Tibial nerve (tissue), 3 donors: ENCODE measurements around the gene DOCK2.

Experiments
- CTCF ChIP-seq, 5 experiments: fragments of 200-600 bp in 3 of 5; fragments of 450-650 bp in 2 of 5; sonication (generic) in 3 of 5; IDR thresholded peaks; one replicate each; pipeline ENCODE4 v1.5.1; 2016 to 2019; ENCODE audit warnings: antibody characterized with exemption in 5 of 5, mild to moderate bottlenecking in 3 of 5, moderate library complexity in 2 of 5
- POLR2A ChIP-seq, 2 donors: fragments of 450-650 bp; IDR thresholded peaks; one replicate each; pipeline ENCODE4 v1.6.1; 2017; ENCODE audit warnings: antibody characterized with exemption in 2 of 2, mild to moderate bottlenecking in 2 of 2, moderate library complexity in 2 of 2

DNA sequence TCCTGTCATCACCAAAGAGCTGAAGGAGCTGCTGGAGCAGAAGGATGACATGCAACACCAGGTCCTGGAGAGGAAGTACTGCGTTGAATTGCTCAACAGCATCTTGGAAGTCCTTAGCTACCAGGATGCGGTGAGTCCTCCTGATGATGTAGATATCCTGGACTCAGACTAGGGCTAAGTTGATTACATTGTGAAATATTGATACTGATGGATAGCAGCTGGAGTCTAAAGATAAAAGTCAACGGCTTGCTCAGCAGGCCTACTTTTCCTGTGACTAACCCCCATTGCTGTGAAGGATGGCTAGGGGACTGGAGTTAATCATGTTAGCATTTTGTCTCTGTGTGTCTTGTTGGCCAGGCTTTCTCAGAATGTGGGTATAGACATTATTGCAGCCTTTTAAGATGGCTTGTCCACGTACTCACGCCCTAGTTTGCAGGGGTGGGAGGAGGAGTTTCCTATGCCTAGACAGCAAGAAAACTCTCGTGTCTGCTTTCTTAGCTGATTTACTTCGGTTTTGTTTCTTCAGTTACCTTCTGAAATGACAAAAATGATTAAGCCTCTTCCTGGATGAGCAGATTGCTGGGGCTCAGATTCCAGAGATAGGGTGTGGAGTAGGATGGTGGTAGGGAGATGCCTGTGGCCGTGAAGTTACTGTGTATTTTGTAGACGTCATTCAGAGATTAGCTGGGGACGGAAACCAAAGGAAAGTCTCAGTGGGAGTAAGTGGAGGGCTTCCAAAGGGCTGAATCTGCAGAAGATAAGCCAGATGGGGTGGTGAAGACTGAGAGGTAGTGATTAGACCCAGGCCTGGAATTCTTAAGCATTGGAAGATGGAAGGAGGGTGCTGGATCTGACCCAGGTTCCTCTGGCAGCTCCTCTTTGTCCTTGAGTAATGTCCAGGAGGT is 166.3 kb downstream of the DOCK2 start:
- no peak for TF ChIP-seq CTCF (IDR thresholded peaks at IDR 0.05)
- no peak for TF ChIP-seq POLR2A (IDR thresholded peaks at IDR 0.05)
